HG02678 (cell line): Measurements from ENCODE around the gene ELF2.
"Not testable (repeated sequence)": the region's sequence is repeated elsewhere in the genome, so short reads cannot be mapped to it uniquely, and the experiment has no call there.

Experiments
- ATAC-seq: cut with Tn5 transposase; IDR thresholded peaks from one replicate; pipeline ENCODE4 v1.9.1; 2021; ENCODE audit warnings: mild to moderate bottlenecking, moderate library complexity; ENCODE audit not compliant: unreplicated experiment

ELF2 gene

DNA sequence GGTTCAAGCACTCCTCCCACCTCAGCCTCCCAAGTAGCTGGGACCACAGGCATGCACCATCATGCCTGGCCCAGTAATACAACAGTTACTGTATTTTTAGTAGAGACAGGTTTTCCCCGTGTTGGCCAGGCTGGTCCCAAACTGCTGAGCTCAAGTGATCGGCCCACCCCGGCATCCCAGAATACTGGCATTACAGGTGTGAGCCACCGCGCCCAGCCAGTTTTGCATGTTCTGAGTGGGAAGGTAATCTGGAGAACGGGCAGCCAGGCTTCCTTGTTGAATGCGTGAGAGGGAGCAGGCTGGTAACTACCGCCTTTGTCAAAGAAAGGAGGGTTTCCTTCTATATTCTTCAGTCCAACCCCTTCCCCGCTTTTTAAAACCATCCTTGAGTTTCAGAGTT is 152.3 kb downstream of the ELF2 start:
- no peak for ATAC-seq

DNA sequence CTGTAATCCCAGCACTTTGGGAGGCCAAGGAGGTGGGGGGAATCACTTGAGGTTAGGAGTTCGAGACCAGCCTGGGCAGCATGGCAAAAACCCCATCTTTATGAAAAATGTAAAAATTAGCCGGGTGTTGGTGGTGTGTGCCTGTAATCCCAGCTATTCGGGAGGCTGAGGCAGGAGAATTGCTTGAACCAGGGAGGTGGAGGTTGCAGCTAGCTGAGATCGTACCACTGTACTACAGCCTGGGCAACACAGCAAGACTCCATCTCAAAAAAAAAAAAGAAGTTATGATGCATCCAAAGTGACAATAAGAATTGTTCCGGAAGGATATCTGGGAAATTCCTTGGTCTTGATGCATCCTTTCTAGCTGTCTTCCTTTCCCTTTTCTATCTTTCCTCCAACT is 154.2 kb downstream of the ELF2 start:
- ATAC-seq = no peak

DNA sequence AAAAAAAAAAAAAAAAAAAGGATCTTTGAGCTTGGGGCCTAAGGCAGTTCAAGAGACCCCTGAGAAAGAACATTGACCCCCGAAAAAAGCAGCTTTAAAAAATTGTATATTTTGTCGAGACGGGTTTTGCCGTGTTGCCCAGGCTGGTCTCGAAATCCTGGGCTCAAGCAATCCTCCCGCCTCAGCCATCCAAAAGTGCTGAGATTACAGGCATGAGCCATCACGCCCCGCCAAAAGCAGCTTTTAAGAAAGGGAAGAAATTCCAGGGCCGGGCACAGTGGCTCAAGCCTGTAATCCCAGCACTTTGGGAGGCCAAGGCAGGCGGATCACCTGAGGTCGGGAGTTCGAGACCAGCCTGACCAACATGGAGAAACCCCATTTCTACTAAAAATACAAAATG is 155.9 kb downstream of the ELF2 start:
- not testable (repeated sequence) for ATAC-seq

DNA sequence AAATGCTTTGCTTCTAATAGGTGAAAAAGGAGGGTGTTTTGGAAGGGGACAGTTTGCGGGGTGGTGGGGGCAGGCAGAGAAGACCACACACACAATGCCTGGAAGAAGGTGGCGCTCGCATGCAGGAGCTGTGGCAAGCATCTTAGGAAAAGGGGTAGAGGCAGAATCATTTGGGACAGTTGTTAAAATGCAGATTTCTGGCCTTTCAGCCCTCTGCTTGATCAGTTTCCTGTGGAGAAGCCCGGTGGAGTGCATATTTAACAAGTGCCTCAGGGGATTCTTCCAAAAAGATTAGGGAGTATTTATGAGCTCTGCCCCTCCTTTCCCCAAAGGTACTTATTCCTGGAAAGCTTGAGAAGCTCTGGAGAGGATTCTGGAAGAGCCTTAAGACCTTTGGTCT is 156.6 kb downstream of the ELF2 start:
- ATAC-seq = no peak

DNA sequence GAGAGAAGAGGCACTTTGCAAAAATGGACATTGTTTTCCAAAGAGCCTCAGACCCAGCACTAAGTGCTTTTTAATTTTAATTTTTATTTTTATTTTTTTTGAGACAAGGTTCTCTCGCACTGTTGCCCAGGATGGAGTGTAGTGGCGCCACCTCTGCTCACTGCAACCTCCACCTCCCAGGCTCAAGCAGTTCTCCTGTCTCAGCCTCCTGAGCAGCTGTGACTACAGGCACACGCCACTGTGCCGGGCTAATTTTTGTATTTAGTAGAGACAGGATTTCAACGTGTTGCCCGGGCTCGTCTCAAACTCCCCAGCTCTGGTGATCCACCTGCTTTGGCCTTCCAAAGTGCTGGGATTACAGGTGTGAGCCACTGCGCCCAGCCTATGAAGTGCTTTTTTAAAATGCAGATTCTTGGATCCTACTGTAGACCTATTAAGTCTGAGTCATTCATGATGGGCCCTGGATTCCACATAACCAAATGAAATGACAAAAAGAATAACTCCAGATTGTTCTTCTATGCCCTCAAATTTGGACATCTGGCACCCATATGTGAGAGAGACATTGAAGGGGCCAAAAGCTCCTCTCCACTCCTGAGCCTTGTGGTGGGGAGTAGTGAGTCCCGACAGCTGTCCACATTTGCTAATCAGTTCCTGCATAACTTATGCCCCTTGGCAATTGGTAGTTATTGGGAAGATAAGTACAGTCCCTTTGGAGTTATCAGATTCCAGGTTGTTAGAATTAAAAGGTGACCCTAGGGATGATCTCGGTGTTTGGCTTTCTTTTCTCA is 157.9 kb downstream of the ELF2 start:
- no peak for ATAC-seq

DNA sequence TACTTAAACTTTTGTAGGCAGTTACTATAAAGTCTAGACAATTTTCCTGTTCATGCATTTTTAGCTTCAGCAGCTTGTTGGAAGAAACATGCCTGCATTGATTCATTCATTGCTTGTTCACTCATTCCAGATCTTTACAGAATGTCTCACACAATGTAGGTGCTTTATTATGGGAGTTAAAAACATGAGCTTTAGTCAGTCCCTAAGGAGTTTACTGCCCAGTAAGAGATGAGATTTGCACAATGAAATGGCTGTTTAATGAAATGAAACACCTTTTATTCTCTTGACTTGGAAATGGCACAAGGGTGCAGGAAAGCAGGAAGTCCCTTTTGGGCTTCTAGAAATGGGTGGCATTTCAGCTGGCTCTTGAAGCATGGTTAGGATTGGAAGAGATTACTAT is 158.5 kb downstream of the ELF2 start:
- no peak for ATAC-seq

DNA sequence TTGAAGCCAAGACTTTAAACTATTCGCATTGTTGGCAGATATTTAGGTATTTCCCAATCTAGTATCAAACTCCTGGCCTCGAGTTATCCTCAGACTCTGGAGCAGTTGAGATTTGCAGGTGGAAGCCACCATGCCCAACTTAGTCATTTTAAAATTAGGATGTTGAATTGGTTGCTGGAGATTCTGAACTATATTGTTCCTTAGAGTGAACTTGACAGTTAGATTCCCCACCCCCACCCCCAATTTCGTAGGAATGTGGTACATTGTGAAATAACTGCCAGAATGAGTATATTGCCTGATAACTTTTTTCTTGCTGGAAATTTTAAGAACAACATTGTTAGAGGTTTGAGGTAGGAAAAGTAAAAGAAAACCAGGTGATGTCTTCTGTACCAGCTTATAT is 159.2 kb downstream of the ELF2 start:
- ATAC-seq = no peak

DNA sequence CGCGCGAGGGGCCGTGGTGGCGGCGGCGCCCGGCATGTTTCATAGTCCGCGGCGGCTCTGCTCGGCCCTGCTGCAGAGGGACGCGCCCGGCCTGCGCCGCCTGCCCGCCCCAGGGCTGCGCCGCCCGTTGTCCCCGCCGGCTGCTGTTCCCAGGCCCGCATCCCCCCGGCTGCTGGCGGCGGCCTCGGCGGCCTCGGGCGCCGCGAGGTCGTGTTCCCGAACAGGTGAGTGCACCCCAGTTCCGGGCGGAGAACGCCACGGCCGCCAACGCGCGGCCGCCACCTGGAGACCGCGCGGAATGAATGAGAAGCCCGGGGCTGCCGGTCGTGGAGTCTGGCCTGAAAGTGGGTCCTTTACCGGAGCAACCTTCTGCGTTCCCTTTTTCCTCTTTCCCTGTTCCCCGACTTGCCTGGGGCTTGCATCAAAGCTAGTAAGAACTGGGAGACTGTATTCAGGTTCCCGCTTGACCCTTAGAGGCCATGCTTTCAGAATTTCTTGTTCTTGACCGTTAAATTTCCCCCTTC is 161.0 kb downstream of the ELF2 start:
- peak; percentile 41 for ATAC-seq

DNA sequence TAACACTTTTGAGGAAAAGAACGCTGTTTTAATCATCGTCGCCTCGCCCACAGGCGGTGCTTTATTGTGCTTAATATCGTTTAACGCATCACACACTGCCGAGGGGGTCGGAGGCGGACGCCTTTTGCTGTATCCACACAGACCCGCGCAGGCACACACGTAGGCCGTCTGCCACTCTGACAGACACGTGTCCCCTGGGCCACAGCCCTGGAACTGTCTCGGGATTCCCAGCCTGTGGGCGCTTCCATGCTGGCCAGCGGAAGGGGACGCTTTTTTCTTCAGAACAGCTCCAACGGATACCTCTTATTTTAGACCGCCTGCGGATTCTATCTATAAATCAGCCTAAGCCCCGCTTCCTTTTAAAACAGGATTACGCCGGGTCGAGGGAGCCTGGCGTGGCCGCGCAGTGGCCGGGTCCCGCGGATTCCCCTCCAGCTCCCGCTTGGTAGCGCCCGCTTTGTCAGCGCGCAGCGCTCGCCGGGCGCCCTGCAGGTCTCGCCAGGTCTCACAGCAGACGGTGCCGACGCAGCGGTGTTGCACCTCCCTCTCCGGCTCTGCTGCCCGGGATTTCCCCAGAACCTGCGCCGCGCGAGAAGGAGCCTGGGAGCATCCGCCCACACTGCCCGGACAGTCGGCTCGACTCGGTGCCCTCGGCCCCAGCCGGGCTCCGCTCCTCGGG is 161.6 kb downstream of the ELF2 start, which contains the start of gene NOCT:
Gene NOCT (plus strand): TSS at position 513 of the 679 bp plus-strand sequence. CDS start 201 bp downstream, outside the sequence.
- ATAC-seq = peak; percentile 93

DNA sequence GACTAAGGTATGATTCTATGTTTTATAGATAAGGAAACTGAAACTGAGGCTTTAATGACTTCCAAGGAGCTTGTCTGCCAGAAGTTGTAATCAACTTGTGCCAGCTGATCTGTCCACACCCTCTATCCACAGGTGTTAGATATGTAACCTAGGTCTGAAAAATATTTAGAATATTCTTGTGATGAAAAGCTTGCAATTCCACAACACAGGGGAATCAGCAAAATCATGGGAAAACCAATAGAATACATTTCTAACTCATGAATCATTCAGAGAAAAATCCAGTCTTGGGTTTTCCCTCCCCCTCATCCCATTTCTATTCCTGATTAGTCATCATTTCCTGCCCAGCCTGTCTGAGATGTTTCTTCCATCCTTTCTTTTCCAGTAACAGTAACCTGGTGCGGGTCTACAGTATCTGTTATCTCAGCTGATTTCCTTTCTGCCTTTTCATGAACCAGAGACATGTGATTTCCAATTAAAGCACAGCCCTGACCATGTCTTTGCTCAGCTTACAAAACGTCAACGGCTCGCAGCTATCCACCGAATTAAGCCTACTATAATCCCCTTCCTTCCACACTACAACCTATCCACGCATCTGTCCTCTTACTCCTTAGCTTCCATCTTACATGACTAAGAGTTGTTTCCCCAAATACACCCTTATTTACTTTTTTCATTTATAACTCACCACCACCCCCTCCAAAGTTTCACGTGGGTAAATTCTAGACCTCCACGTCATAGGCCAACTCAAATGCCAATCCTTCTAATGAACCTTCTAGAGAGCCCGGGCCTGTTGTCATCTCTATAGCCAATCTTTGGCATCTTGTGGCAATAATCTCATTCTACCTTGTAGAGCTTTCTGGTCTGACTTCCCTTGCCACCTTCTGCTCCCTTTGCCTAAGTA is 162.4 kb downstream of the ELF2 start:
- ATAC-seq = peak; percentile 7

DNA sequence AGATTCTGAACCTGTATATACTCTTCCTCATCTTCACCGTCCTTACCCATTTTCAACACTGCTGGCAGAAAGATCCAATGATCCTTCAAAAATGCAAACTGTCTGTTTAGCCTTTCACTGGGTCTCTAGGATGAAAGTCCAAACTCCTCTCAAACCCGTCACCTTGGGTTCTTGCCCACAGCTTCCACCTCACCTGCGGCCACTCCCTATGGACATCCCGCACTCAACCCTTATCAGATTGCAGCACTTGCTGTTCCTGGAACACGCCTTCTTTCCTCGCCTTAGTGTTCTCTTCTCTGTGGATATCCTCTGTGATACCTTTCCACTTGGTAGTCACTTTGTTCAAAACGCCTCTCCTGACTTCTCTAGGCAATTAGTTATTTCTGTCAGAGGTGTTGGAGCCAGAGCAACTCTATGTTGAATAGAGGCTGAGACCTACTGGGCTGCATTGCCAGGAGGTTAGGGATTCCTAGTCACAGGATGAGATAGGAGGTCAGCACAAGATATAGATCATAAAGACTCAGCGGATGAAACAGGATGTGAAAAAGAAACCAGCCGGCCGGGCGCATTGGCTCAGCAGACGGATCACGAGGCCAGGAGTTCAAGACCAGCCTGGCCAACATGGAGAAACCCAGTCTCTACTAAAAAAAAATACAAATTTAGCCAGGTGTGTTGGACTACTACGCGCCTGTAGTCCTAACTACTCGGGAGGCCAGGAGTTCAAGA is 165.6 kb downstream of the ELF2 start:
- ATAC-seq = no peak

DNA sequence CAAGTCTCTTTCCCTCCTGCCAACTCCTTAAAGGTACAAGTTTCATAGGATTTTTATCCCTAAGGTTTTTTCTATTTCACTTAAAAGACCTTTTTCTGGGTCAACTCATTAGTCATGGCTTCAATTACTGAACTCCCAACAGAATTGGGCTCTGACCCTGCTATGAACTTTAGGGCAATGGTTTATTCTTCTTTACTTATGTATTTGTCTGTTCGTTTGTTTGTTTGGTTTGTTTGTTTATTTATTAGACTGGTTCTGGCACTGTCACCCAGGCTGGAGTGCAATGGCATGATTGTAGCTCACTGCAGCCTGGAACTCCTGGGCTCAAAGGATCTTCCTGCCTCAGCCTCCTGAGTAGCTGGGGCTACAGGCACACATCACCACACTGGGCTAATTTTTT is 167.3 kb downstream of the ELF2 start:
- no peak for ATAC-seq

DNA sequence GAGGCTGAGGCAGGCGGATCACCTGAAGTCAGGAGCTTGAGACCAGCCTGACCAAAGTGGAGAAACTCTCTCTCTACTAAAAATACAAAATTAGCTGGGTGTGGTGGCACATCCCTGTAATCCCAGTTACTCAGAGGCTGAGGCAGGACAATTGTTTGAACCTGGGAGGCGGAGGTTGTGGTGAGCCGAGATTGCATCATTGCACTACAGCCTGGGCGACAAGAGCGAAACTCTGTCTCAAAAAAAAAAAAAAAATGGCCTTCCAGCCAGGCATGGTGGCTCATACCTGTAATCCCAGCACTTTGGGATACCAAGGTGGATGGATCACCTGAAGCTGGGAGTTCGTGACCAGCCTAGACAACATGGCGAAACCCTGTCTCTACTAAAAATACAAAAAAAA is 168.7 kb downstream of the ELF2 start:
- not testable (repeated sequence) for ATAC-seq

DNA sequence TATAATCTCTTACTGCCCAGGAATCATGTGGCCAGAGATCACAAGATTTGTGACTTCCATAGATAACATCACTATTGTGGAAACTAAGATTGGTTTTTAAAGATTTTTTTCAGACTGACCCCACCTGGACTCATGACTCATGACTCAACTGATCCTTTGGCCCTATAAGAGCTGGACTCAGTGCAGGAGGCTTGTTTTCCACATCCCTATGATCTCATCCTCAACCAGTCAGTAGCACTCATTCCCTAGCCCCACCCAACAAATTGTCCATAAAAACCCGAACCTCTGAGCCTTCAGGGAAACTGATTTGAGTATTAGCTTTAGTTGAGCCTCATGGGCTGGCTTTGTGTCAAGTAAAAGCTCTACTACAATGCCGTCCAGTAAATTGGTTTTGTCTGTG is 169.4 kb downstream of the ELF2 start:
- ATAC-seq = no peak
